HG03432 (cell line): Measurements from ENCODE around the gene NPAS3.
A peak's percentile ranks its signal among the peaks of the same experiment; 100 is the strongest.

Experiments used
- ATAC-seq: cut with Tn5 transposase; IDR thresholded peaks from one replicate; pipeline ENCODE4 v1.9.1; 2021; ENCODE audit warnings: mild to moderate bottlenecking, moderate library complexity; ENCODE audit not compliant: unreplicated experiment

The NPAS3 gene

GRCh38 chr14:33010495-33010894, 71.8 kb downstream of the NPAS3 start:
- no peak for ATAC-seq

DNA sequence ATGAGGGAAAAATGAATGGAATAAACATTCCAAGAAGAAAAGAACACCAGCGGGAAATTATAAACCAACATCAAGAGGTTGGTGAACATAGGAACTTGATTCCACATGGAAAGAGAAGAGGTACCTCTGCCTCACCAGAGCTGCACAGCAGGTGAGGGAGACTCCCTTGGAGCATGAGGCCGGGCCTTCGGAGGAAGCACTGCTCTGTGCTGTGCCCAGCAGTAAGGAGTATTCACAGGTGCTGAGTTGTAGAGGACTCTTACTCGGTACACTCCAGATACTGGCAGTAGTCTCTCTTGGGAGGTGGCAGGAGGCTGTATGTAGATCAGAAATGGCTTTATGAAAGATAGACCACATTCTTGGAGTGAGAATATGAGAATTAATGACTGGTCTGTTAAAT, 76.0 kb downstream of the NPAS3 start:
- no peak for ATAC-seq

DNA sequence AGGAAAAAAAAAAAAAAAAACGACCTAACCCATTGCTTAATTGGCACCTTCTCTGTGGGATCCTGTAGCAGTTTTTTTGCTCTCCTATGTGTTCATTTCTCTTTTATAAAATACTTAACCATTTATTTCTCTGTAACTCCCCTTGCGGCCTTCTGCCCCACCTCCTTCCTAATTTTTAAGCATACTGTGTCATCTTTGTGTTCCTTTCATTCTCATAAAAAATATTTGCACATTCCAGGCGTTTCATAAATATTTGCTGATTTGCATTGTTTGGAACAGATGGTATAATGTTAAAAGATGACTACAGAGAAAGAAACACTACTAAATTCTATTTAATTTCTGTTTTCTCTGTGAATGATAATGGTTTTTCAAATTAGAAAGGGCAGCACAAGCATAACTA, 77.9 kb downstream of the NPAS3 start:
- no peak for ATAC-seq

DNA sequence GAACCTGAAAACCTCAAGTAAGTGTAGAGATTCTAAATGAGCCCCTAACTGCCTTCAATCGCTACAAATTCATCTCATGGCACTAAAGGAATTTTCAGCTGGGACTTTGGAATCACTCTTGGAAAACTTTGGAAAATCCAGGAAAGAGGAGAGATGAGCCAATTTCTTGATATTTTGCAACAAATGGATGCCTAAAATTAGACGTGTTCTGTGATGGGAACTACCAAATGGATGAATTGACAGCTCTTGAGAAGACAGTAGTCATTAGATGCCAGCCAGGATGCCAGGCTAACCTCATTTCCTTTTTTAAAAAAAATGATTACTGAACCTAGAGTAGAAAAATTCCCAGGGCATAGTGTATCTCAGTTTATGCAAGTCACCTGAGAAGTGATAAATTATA, 78.3 kb downstream of the NPAS3 start:
- no peak for ATAC-seq

DNA sequence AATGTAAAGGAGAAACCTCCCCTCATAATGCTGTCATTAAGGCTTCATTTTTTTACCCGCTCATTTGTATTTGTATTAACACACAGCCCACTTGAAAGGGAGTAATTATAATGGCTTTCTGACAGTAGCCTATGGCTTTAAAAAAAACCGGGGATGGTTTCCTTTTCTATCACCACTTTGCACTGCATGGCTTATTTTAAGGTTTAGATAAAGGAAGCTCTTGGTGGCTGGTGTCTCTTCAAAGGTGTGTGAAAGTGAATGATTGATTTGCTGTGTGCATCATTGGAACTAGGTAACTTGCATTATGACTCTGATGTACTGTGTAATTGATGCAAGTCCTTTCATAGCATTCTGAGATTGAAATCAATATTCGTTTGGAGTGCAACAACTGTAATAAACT, 80.7 kb downstream of the NPAS3 start:
- ATAC-seq, result no peak

DNA sequence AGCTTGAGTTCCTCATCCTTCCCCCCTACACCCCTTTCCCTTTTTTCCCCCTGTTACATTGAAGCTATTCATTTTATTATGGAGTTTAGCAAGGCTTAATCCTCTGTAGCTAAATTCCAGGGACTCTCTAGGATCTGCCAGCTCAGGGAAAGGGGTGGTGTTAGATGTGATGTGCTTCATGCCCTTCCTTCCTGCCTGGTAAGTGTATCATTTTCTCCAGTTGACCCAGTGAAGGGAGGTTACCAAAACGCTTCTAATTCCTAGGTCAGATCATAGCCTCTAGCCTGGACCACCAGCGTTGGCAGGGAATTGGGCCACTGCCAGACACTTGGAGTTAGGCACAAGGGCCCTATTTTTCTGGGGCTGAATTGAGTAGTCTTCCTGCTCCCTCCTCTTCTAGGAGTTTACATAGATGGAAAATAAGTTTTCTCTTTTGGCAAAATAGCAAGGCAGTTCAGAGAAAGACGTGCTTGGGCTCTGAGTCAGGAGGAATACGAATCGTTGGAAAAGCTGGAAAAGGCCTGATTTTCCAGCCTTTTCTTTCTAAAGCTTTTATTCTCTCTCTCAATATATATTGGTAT, 88.3 kb downstream of the NPAS3 start:
- ATAC-seq, result no peak

DNA sequence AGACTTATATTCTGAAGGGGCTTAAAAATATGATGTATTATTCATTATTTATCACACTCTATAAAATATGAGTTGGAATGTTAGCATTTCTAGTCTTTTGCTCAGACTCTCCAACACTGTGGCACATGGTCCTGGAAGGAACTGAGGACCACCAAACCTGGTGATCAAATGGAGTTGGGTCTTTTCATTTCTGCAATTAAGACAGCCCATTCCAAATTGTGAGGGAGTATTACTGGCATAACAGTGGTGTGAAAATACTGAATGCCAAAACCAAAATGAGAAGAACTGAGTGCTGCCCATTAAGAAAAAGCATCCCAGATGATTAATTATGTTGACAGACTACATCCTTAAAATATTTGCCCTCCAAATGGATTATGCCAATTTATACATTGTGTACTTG, 90.8 kb downstream of the NPAS3 start:
- no peak for ATAC-seq

DNA sequence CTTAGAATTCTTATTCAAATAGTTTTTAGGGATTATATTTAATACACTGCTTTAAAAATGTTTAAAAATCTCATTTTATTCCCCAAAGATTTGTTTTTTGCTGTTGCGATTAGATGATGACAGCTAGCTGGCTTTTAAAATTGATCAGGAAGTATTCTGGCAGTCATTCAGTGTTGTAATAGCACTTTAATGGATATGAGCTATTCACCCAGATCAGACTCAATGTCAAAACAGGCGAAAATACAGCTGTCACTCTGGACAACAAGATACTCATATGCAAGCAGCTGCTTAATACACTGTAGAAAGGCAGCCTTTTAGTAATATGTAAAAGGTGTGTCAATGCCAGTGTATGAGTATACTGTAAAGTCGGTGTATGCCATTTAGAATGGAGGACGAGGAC, 91.7 kb downstream of the NPAS3 start:
- ATAC-seq, result no peak

- ATAC-seq, result no peak
Observed at GRCh38 chr14:33035416-33036194, 96.9 kb downstream of the NPAS3 start.

GRCh38 chr14:33039311-33039710, 100.6 kb downstream of the NPAS3 start:
- ATAC-seq, result no peak

DNA sequence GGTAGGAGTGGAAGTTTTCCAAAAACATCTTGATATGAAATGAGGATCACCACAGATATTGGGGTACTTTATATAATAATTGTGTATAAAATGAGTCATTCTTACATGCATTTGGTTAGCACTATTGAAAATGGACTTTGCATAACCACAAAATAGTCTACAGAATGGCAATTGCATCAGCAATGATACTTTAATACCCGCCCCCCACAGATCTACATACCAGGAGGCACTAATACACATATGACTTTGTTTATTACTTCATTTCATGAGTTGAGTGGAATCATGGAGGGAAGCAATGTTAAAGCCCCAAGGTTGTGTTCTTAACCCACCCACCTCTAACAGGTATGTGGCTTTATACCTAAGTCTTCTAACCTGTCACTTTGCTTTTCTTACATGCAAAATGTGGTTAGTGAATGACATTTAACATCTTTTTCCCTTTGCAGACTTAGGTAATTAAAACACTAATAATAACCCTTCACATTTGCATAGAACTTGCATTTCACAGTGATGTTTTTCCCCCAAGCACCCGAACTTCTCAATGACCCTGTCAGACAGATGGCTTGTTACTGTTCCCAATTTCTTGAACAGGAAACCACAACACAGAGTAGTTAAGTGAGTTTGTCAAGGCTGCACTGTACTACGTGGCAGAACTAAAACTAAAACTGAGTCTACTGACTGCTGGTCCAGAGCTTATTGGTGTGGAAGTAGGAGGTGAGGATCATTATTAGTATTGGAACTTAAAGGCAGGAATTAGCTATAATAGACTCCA, 101.9 kb downstream of the NPAS3 start:
- peak; percentile 58 for ATAC-seq

GRCh38 chr14:33042591-33042990, 103.9 kb downstream of the NPAS3 start:
- no peak for ATAC-seq

GRCh38 chr14:33045760-33046159, 107.1 kb downstream of the NPAS3 start:
- no peak for ATAC-seq

DNA sequence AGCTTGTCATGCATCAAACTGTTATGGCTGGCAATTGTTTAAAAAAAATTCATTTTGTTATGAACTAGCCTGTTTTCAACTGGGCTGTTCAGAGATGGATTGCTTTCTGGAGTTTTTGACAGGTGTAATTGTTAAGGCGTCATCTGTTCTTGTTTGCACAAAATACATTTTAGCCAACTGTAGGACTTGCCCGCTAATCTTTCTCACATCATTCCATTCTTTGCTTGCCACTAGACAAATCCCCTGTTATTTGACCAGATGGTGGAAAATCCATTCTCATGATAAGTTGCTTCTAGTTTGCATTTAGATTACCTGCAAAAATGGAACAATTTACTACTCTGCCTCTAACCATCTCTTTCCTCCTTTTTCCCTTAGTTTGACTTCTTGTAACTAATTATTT, 114.3 kb downstream of the NPAS3 start:
- ATAC-seq, result no peak

DNA sequence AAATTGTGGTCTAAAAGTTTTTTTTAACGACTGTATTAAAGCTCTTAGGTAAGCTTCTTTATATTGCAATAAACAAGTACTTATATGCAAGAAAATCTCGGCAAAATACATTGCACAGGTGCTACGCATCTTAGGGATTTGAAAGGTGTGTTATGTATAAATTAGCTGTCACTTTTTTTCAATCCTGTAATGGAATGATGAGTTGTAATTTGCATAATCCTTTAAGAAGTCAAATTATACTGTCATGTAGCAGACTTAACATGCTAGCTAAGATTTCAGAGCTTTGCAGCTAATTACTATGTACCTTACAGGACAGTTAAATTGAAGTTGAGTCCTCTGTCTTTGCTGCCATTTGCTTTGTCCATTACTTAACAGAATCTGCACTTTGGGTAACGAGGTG, 117.5 kb downstream of the NPAS3 start:
- ATAC-seq, result no peak

DNA sequence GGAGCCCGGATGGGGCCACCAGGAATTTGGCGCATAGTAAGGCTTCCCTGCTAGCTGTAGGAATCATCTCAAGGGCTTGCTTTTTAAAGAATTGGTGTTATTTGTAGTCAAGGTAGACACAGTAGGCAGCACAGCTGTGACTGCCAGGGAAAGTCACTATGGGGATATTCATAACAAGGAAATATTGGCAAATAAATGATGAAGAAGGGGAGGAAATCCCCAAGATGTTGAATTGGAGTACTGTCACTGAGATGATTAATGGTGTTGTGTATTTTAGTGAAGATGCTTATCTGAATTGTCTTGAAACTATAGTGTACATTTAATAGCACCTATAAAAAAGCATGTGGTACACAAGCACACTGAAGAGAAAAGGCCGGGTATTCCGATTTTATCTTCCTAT, 118.9 kb downstream of the NPAS3 start:
- ATAC-seq, result no peak

DNA sequence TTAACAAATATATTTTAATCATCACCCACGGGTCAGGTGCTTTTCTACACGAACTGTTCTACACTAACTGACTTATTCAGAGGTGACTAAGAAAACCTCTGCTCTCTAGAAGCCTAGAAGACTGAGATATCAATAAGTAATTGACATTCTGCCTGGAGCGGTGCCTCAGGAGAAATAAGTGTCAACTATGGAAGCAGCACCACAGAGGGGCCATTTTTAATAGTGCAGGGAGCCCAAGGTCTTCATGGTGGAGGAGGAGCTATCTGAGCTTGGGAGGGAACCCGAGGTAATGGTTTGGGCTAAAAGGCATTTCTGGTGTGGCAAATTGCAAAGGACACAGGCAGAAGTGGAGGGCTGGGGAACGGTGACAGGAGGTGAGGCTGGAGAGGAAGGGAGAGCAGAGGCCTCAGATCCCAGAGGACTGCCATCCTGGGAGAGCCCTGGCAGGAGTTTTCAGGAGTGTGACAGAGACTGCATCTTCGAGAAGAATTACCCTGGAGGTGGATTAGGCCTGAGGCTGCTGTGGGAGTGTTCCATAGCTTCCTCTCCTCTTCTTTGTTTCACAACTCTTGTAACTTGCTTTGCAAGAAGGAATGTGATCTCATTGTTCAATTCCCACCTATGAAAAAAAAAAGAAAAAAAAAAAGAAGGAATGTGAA, 123.1 kb downstream of the NPAS3 start:
- ATAC-seq, result no peak

DNA sequence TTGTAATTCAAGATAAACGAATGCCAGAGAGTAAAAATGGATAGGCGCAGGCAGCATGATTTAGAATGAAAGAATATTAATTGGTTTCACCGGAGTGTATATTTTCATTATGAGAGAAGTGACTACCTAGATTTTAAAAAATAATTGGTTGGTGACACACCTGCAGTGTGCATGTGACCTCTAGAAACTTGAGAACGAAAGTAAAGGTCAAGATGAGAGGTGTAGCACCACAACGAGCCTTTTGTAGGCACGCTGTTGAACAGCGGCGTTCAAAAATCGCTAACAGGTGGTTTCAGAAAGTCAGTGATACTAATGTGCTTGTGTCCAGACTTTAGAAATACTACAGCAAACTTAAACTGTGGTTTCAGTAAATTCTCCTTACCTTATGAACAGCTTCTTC, 123.8 kb downstream of the NPAS3 start:
- no peak for ATAC-seq

- ATAC-seq, result no peak
Observed at GRCh38 chr14:33062881-33063280, 124.2 kb downstream of the NPAS3 start.

- ATAC-seq, result no peak
Observed at GRCh38 chr14:33063521-33063920, 124.8 kb downstream of the NPAS3 start.

DNA sequence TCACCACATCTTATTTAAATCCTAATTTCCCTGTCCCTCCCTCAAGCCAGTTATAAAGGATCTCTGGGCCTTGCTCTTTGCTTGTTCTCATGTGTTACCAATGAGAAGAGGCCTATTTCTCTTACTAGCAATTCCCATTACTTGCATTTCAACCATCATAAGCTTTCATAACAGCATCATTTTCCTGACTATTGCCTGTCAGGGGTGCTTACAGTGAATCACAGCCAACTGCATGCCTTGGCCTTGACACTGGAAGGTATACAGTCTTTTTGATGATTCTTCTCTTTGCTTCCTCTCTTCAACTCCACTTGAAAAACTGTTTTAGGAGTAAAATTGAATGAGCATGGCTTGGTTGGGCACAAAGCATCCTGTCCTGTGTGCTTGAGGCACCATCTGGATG, 127.0 kb downstream of the NPAS3 start:
- no peak for ATAC-seq

- no peak for ATAC-seq
Observed at GRCh38 chr14:33068040-33068439, 129.4 kb downstream of the NPAS3 start.
